Islet of Langerhans (tissue), 1 donor: ENCODE measurements around the gene CAVIN1.
"Not testable (repeated sequence)": the region's sequence is repeated elsewhere in the genome, so short reads cannot be mapped to it uniquely, and the experiment has no call there.

Experiments
- FAIRE-seq: peaks from one replicate; lab custom pipeline; 2011; peaks lifted over from hg19 to GRCh38; lab: Jason Lieb, UNC

CAVIN1 gene

DNA sequence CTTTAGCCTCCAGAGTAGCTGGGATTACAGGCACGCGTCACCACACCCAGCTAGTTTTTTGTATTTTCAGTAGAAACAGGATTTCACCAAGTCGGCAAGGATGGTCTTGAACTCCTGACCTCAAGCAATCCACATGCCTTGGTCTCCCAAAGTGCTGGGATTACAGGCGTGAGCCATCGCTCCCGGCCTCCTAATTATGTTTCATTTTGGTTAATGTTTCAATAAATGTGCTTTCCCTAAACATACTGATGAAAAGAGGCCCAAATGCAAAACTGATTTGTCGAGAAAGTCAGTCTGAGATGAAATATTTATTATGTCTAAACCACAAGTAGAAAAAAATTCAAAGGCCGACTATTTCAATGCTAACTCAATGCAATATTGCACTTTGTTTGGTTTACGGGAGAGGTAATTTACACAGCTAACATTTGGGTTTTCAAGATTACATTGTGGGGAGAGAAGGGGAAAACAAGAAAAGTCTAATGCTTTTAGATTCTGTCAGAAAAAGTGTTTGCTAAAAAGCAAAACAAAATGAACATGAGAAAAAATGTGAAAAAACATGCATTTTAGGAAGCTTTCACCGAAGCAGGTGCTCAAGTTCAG lies 44.6 kb downstream of the CAVIN1 start:
- no peak for FAIRE-seq

DNA sequence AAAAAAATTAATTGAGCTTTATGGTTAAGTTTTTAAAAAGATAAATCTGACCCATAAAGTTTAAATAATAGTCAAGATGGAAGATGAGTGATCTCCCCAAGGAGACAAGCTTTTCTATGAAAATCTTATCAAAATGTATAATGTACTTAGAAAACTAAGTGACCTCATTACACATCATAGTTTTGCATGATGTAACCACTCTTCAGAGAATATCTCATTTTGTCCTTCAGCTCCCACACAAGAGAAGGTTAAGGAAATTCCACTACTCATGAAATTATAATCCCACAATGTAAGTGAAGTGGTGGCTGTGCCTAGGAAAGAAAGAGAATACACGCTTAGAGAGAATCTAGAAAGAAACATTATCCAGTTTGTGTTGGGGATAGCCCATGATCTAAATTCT lies 49.2 kb downstream of the CAVIN1 start:
- FAIRE-seq = no peak

DNA sequence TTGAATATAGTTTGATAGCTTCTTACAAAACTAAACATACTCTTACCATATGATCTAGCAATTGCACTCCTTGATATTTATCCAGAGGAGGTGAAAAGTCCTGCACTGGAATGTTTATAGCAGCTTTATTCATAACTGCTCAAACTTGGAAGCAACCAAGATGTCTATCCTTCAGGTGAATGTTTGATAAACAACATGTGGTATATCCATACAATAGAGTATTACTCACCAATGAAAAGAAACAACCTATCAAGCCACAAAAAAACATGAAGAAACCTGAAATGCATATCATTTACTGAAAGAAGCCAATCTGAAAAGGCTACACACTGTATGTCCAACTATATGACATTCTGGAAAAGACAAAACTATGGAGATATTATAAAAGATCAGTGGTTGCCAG lies 50.9 kb downstream of the CAVIN1 start:
- no peak for FAIRE-seq

GRCh38 chr17:42368797-42369561 lies 54.1 kb downstream of the CAVIN1 start:
- FAIRE-seq = not testable (repeated sequence)

DNA sequence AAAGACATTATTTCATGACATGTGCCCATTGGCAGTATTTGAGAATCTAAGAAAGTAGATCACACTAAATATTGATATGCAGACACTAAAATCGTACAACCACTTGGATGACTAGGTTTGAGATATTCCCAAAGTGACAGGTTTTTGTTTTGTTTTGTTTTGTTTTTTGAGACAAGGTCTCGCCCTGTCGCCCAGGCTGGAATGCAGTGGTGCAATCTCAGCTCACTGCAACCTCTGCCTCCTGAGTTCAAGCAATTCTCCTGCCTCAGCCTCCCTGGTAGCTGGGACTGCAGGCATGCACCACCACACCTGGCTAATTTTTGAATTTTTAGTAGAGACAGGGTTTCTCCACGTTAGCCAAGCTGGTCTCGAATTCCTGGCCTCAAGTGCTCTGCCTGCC lies 54.7 kb downstream of the CAVIN1 start:
- not testable (repeated sequence) for FAIRE-seq

DNA sequence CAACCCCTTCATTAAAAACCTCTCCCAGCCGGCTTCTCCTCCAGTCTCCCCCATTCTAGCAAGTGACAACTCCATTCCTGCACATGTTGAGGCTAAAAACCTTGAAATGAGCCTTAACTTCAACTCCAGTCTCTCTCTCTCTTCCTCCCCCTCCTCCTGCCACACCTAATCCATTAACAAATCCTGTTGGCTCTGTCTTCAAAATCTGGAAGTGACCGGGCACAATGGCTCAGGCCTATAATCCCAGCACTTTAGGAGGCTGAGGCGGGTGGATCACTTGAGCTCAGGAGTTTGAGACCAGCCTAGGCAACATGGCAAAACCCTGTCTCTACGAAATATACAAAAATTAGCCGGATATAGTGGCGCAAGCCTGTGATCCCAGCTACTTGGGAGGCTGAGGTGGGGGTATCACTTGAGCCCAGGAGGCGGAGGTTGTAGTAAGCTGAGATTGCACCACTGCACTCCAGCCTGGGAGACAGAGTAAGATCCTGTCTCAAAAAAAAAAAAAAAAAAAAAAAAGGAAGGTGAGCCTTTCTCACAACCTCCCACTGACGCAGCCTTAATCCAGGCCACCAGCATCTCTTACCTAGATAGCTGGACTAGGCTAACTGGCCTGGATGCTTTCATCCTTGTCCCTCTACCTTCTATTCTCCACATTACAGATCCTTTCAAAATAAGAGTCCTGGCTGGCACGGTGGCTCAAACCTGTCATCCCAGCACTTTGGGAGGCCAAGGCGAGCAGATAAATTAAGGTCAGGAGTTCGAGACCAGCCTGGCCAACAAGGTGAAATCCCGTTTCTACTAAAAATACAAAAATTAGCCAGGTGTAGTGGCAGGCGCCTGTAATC lies 56.7 kb downstream of the CAVIN1 start:
- not testable (repeated sequence) for FAIRE-seq

DNA sequence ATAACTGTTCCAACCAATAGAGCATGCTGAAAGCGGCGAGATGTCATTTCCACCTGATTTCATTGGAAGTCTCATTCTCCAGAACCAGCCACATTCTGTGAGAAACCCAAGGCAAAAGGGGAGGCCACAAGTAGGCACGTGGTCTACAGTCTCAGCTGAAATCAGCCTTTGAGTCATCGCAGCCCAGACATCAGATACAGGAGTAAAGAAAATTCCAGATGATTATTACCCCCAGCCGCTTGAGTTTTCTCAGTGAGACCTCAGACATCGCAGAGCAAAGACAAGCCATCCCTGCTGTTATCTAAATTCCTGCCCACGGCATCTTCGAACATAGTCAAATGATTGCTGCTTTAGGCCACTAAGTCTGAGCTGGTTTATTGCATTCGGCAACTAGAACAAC lies 57.9 kb downstream of the CAVIN1 start:
- FAIRE-seq = no peak

DNA sequence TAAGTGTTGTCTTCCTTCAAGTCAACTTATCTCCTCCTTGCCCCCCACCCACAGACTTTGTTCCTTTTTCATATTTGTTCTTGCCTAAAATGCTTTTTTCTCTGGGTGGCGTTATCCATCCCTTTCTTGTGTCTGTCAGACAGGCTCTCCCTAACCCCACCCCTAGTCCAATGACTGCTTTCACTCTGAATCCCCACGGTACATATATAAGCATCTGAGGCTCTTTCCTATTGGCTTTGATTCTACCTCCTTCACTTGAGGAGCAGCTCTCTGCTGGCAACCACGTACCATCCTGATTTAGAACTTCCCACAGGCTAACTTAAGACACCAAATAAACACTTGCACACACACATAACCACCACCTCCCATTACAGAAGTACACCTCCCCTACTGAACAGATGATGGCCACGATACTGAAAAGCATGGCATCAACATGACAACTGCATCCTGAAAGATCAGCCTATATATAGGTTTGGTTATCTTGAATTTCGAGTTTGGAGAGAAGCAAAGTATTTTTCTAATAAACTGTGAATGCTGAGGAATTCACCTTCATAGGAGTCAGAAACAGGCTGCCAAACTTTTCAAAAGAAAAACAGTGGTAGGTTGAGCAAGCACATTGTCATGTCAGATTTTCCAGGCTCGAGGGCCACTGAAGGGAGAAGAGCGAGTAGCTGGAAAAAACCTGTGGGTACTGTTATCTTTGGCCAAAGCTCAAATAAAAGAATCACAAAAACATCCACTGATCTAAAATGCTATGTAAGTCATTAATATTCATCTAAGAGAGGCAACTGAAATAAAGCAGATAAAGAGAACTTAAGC lies 59.1 kb downstream of the CAVIN1 start:
- no peak for FAIRE-seq

- no peak for FAIRE-seq
These were observed 59.8 kb downstream of the CAVIN1 start for GRCh38 chr17:42363231-42363630.

DNA sequence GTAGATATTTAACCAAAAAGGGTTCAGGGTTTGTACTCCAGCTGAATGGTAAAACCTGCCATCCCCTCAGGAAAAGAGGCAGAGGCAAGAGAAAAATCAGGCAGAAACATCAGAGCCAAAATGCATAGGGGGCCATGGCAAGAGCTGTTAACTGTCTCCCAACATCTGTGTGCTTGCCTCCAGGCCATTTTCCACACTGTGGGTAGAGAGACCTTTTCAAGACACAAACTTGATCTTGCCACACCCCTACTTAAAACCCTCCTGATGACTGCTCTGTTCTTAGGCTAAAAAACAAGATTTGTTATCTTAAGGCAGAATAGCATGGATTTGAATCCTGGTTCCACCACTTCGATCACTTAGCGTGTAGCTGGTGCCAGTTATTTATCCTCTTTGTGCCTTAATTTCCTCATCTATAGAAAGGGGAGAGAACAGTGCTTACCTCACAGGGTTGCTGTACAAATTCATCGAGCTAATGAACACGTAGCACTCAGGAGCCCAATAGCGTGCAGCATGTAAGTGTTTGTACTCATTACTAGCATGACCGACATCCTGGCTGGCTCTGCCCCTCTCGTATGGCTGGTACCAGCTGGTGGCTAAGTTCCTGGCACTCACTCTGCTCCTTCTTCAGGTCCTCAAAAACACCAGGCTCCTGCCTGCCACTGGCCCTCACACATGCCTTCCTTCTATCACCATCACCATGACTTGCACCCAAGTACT lies 60.7 kb downstream of the CAVIN1 start:
- no peak for FAIRE-seq

DNA sequence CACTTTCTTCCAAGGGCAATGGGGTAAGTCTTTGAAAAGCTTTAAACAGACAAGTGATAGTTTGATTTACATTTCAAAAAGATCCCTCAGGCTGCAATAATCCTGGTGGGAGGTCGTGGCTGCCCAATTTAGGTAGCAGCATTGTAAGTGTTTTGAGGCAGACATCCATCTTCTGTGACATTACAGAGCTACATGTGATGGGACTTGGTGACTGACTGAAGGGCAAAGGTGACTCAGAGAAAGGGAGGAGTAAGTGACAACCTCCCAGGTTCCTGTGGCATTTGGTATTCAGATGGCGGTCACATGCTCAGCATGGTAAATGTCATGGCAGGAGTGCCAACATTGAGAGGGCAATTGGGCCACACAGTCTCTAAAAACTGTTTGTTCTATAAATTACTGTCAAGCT lies 61.3 kb downstream of the CAVIN1 start:
- FAIRE-seq = no peak

DNA sequence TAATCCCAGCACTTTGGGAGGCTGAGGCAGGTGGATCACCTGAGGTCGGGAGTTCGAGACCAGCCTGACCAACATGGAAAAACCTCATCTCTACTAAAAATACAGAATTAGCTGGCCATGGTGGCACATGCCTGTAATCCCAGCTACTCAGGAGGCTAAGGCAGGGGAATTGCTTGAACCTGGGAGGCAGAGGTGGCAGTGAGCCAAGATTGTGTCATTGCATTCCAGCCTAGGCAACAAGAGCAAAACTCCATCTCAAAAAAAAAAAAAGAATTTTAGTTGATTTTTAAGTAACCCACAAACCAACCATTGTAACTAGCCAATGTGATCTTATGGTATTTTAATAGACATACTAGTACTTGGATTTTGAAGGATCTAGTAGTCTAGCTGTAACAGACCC lies 62.7 kb downstream of the CAVIN1 start:
- FAIRE-seq = not testable (repeated sequence)

- no peak for FAIRE-seq
These were observed 63.9 kb downstream of the CAVIN1 start for GRCh38 chr17:42359133-42359532.

DNA sequence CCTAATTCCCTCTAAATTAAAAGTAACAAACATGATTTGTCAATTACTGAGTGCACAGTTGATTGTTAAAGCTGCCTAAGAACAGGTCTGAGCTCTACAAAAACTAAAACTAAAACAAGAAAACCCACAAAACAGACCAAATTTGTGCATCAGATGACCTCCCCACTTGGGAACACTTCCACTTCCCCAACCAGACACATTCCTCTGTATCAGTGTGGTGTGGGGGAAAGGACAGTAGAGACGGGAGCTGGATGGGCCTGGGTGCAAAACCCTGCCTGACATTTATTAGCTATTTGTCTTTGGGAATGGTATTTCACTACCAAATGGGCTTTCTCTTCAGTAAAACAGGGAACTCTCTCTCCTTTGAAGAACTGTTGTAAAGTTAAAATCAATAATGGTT lies 64.6 kb downstream of the CAVIN1 start:
- FAIRE-seq = no peak

DNA sequence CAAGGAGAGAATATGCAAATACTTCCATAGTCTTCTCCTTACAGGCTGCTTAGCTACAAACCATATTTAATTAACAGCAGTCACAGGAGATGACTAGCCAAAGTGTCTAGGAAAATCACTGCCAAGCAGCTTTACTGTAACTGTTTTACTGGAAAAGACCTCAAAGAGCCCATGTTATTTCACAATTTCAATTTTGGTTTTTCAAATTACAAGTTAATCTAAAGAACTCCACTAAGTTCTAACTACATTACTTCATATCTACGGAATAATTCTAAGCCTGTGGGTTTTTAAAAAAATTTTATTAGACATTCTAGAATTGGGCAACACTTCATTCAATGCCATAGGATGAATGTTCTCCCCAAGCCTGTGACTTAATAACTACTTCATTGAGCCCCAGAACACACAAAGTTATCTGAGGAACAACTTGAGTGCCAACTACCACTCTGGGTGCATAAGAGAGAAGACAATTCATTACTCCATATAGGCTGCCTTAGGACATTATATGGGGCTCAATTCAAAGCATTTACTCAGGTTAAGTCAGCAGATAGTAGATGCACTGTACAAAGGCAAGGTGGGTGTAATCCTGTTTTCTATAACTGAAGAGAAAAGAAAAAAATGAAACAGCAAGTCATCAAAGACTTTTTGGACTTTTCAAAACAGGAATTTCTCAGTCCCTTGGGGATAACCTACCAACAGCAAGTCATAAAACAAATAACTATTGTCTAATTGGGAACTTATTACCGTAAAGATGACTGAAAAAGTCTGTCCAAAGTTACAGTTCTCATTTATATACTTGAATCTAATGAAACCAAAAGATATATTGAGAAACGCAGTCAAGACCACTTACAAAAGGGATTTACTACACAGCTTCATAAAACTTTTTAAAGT lies 67.9 kb downstream of the CAVIN1 start:
- FAIRE-seq = no peak
